NCI-H1694 treated with DMSO at 0.1 percent for 48 hours (cell line): ENCODE measurements around the gene PLXNA4.

Experiments
- DNase-seq: peaks from one replicate; lab custom pipeline; 2025; lab: John Stamatoyannopoulos, UW

Gene PLXNA4

DNA sequence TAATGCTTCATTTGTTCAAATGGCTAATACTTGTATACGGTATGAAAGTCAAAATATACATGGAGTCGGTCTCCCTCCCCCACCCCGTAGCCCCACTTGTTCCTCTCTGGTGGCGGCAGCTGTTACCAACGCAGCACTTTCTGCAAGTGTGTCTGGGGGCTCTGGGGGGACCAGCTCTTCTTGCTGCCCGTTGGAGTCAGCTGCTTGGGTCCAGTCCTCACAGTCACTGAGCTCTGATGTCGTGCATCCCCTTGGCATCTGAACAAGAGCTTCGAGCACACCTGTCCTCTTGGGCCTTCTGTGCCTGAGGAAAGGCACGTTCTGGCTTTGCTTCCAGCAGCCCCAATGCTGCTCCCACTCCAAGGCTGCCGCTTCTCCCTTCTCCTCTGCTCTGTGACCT lies 493.1 kb downstream of the PLXNA4 start:
- DNase-seq = no peak

DNA sequence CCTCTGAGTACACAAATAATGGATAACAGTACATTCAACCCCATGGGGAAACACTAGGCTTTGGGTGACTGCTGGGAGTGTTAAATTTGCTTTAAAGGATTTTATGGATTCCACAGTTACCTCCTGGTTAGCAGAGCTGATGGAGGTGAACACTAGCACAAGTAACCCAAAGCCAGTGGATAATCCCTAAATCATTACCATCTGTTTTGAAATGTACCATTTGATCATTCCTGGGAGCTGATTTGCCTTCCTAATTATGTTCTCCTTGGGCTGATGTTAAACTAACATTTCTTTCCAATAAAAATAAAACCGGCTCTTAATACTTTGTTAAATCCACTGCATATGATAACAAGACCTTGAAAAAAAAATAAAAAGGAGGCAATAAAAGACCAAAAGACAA lies 493.9 kb downstream of the PLXNA4 start:
- DNase-seq = no peak

DNA sequence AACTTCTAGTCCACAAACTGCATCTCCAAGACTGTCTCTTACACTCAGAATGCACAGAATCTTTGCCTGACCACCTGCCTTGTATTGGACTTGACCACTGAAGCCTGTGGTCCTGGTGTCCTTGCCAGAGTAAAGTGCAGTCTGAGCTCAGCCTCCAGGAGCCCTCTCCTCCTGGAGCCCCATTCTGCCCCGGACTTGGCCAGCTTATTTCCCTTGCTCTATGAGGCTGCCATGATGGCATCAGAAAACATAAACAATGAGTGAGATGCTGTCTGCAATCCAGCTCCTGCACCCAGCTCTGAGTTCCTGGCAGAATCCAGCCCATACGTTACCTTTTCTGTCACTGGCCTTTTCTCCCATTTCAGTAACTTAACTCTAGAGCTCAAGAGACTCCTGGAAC lies 494.6 kb downstream of the PLXNA4 start:
- no peak for DNase-seq

DNA sequence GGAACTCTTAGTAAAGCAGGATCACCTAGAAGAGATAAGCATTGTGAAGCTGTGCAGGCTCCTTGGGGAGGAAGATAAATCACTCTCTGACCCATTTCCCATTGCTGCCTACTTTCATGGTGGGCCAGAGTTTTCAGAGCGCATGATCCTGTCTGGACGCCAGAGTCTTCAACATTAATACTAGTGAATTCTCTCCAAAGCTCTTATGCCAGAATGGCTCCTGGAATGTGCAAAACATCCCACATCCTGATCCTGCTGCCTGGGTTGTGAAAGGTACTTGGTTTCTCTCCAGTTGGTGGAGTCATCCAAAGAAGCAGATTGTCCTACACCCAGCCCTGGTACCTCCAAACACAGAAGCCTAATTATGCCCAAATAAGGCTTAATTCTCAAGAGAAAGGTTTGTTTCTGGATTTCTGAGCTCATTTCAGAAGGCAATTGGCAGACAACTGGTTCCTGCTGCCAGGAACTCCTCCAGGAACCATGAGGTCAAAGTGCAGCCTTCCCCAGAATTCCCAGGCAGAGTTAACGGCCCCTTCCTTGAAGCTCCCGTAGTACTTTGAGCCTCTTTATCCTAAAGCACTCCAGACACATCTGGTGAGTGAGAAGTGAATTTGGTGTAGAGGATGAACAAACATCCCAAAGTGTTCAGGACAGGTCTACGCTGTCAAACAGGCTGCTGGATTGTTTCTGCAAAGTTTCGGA lies 495.2 kb downstream of the PLXNA4 start:
- DNase-seq = peak; percentile 62

DNA sequence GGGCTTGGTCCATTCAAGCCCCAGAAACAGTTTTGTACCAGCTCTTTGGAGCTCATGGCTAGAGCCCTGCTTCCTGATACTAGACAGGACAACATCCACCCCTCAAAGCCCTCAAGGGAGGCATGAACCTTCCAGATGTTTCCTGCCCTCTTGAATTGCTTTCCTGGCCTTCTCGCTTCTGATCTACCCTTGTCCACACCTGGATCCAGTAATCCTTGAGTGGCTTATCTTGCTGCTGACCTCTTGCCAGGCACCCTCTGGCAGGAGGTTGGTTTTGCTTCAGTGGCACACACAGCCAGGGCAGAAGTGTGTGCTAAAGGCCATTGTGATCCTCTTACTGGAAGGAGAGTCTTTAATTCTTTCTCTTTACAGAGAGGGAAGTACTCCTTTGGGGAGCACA lies 495.8 kb downstream of the PLXNA4 start:
- no peak for DNase-seq

DNA sequence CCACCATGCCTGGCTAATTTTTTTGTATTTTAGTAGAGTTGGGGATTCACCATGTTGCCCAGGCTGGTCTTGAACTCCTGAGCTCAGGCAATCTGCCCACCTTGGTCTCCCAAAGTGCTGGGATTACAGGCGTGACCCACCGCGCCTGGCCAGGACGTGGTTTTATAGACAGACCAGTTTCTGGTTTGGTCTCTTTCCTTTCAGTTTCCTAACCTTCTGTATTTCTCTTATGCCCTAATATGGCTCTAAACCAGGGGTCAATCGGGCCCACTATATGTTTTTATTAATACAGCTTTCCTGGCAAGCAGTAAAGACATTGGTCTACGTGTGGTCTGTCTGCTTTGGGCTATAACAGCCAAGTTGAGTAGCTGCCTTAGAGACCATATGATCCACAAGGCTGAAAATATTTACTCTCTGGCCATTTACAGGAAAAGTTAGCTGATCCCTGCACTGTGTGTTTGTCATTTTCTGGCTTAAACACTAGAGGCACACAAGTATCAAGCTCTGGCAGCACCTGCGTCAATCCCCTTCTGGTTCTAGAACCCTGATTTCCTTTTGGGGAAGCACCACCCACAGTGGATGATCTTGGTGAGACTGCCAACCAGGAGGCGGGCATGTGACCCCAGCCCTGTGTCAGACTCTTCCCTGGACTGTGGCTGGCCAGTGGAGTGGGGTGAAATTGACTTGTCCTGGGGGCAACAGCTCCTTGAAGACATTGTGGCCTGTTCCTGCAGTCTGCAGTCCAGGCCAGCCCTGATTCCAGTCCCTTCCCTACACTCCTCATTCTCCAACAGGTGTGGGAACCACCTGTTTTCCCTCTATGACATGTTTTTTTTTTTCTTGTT lies 497.2 kb downstream of the PLXNA4 start:
- DNase-seq = no peak

DNA sequence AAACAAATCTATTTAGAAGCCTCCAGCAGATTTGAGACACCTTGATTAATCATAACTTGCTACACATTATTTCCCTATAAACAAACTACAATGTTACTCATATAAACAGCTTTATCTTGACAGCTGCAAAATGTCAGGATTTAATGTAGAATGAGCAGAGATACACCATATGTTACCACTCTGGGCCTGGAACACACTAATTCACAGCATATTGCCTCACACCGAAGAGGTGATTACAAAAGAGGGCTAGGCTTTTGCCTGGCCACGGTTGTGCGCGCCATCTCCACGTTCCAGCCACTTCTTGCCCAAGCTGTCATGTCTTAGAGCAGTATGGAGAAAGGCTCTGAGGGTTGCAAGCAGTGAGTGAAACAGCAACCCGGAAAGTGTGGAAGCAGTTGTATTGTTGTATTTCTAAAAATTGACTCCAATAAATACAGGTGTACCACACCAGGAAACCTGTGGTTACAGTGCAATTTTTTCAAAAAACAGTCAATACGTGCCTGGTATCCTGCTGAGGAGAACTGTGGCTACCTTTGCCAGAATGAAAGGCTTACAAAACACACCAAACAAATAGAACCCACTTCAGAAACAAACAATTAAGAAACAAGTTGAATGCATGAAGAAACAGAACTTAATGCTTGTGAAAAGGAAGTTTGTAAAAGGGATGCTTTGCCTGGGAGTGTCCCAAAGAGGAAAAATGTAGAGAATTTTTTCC lies 498.1 kb downstream of the PLXNA4 start:
- DNase-seq = peak; percentile 94

DNA sequence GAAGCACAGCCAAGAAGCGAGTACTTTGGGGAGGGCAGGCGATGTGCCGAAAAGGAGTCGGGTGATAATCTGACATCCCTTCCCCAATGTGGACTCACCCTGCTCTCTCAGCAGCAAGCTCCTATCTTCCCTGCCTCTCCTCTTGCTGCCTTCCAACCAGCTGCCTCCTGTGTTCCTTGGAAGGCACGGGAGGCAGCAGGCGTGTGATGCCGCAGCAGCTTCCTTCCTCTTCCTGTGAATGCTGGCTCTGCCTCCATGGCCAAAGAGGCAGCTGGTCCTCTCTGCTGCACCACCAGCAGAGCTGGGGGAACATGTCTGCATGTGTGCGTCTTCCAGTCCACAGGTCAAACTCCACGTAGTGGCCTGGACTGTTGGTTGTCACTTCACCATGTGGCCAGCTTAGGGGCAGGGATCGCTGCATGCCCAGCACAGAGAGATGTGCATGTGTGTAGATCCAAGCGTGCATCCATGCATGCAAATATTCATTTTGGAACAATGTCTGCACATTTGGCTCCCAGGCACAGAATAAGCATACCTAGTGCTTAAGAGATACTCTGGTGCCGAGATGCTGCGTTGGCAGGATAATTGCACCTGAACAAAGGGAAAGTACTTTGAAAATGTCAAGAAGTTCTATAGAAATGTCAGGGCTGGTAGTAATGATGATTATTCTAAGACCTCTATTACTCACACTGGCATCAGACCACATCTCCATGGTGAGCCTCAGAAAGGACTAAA lies 499.8 kb downstream of the PLXNA4 start:
- peak; percentile 50 for DNase-seq

DNA sequence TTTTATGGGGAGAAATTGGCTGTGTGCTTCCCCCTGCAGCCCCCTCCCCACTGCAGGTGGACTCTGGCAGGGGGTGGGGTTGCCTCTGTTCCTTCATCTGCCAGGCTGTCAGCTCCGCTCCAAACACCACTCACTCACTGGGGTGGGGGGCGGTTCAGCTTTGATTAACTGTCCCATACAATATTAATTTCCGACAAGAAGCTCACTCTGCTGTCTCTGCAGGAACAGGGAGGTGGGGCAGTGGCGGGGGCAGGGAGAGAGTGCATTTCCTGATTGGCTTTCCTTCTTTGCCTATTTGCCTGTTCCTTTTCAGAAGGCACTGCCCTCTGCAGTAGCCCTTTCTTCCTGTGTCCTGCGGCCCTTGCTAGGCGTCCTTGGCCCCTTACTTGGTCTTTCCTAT lies 500.8 kb downstream of the PLXNA4 start:
- DNase-seq = peak; percentile 41

DNA sequence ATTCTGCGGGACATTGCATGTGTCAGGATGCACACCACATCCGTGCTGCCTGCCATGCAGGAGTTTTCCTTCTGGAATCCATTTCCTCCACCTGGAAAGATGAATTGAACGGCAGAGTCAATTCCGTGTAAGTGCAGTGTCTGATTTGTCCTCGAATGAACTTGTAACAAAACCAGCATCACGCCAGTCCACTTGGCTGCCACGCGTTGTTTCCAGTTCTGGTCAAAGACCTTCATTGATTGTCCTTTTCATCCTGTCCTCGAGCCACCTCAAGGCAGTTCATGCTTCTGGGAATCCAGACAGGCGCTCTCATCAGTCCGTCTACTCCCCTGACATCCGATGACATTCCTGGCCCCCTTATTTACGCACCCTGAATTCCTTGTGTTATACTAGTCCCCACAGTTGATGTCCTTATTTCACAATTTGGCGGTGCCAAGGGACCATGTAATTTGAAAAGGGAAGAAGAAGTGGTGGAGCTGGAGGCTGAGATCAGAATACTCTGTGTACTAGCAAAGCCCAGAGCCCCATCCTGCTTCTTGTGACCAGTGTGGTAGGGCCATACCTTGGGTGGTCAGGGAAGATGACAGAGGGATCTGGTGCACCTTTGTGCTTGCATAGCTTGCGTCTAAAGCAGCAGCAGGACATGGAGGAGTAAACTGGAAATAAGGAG lies 502.2 kb downstream of the PLXNA4 start:
- no peak for DNase-seq
